Endothelial cell of umbilical vein (primary cell): ENCODE measurements around the gene ARID1B. TPM values are rescaled to one million over a fixed set of nuclear protein-coding genes. Genes with fewer than 3 reads are reported as not detected.

ENCODE experiments used
- BruUV-seq: library from RNA; stranded (reverse); fragments of 400-500 nt; replicated peaks from 2 replicates; lab custom pipeline; 2021; lab: Mats Ljungman, UMichigan
- CTCF ChIA-PET: fragments of 300-600, 350-600 bp; sonication (Branson Sonifier 250); formaldehyde crosslinking; loops from one replicate; lab custom pipeline; 2021; ENCODE audit warnings: antibody characterized with exemption, inconsistent platforms; lab: Charles Lee
- POLR2A ChIA-PET: fragments of 300-600, 350-600 bp; sonication (Branson Sonifier 250); formaldehyde crosslinking; loops from one replicate; lab custom pipeline; 2021; ENCODE audit warnings: antibody characterized with exemption, inconsistent platforms; lab: Charles Lee
- DNase-seq: peaks from one replicate; pipeline ENCODE4 v3.0.0-alpha.2; 2011; ENCODE audit warnings: low read depth, low spot score
- FAIRE-seq: peaks from 2 replicates; lab custom pipeline; 2011; peaks lifted over from hg19 to GRCh38; lab: Jason Lieb, UNC
- H2AFZ ChIP-seq: 2 replicates; pipeline ENCODE4 v1.6.0; 2012; ENCODE audit warnings: low read depth, low read length, control low read depth, inconsistent platforms
- H3K27ac ChIP-seq: 2 replicates; pipeline ENCODE4 v1.5.1; 2011; ENCODE audit warnings: low read depth, mild to moderate bottlenecking, control low read depth, low read length, moderate library complexity; ENCODE audit not compliant: insufficient read depth
- H3K27me3 ChIP-seq, 2 experiments: 2 replicates each; pipeline versions ENCODE4 v1.6.0 to v1.6.1; 2011; ENCODE audit warnings: low read length in 2 of 2, mixed read lengths in 1 of 2; ENCODE audit not compliant: control insufficient read depth in 2 of 2, insufficient read depth in 2 of 2
- H3K36me3 ChIP-seq, 2 experiments: 2 replicates in 1 of 2; 3 replicates in 1 of 2; pipeline ENCODE4 v1.5.1; 2011; ENCODE audit warnings: low read length in 2 of 2, mild to moderate bottlenecking in 1 of 2, moderate library complexity in 1 of 2; ENCODE audit not compliant: control insufficient read depth in 2 of 2, insufficient read depth in 2 of 2; ENCODE audit errors: extremely low read depth in 1 of 2
- H3K4me1 ChIP-seq: 3 replicates; pipeline ENCODE4 v1.5.1; 2011; ENCODE audit warnings: mild to moderate bottlenecking, low read length; ENCODE audit not compliant: control insufficient read depth, insufficient read depth; ENCODE audit errors: extremely low read depth
- H3K4me2 ChIP-seq: 2 replicates; pipeline ENCODE4 v1.6.1; 2011; ENCODE audit warnings: low read length, control low read depth, mixed read lengths; ENCODE audit not compliant: insufficient read depth
- H3K4me3 ChIP-seq, 3 experiments: fragments of 200-600 bp in 1 of 3; sonication (generic), shearing (Covaris generic) in 1 of 3; replicated peaks in 1 of 3; 2 replicates each; pipeline ENCODE4 v1.5.1; 2011 to 2016; ENCODE audit warnings: control low read depth in 3 of 3, low read length in 3 of 3, mild to moderate bottlenecking in 2 of 3, inconsistent platforms in 1 of 3, low read depth in 1 of 3, moderate library complexity in 1 of 3; ENCODE audit not compliant: insufficient read depth in 1 of 3
- H3K79me2 ChIP-seq: 2 replicates; pipeline ENCODE4 v1.6.0; 2012; ENCODE audit warnings: low read length, inconsistent platforms; ENCODE audit not compliant: control insufficient read depth, insufficient read depth
- H3K9ac ChIP-seq: replicated peaks from 2 replicates; pipeline ENCODE3; 2011; ENCODE audit warnings: low read length, control low read depth; ENCODE audit not compliant: insufficient read depth; ENCODE audit errors: extremely low read depth
- H3K9me1 ChIP-seq: replicated peaks from 3 replicates; pipeline ENCODE4 v1.6.0; 2011; ENCODE audit warnings: mild to moderate bottlenecking, low read length; ENCODE audit not compliant: control insufficient read depth, insufficient read depth; ENCODE audit errors: extremely low read depth
- H3K9me3 ChIP-seq: replicated peaks from 2 replicates; pipeline ENCODE4 v1.5.1; 2012; ENCODE audit warnings: low read length, inconsistent platforms; ENCODE audit not compliant: control insufficient read depth, insufficient read depth
- H4K20me1 ChIP-seq: replicated peaks from 2 replicates; pipeline ENCODE3; 2011; ENCODE audit warnings: mild to moderate bottlenecking, low read length; ENCODE audit not compliant: control insufficient read depth, insufficient read depth; ENCODE audit errors: extremely low read depth
- EZH2 ChIP-seq: IDR thresholded peaks from 2 replicates; pipeline ENCODE4 v1.6.1; 2012; ENCODE audit warnings: borderline replicate concordance, low read depth, mild to moderate bottlenecking, moderate library complexity, low read length, inconsistent platforms; ENCODE audit not compliant: severe bottlenecking
- FOS ChIP-seq: IDR thresholded peaks from 2 replicates; pipeline ENCODE4 v1.6.1; 2011; ENCODE audit warnings: mild to moderate bottlenecking, low read length, moderate library complexity, borderline replicate concordance; ENCODE audit not compliant: insufficient read depth
- GATA2 ChIP-seq: IDR thresholded peaks from 2 replicates; pipeline ENCODE4 v1.7.0; 2011; ENCODE audit warnings: low read depth, mild to moderate bottlenecking, moderate library complexity, mixed read lengths, low read length; ENCODE audit not compliant: insufficient read length, insufficient read depth
- JUN ChIP-seq: IDR thresholded peaks from 2 replicates; pipeline ENCODE4 v1.6.1; 2011; ENCODE audit warnings: borderline replicate concordance, low read depth; ENCODE audit not compliant: insufficient read length, insufficient read depth
- MYC ChIP-seq: IDR thresholded peaks from one replicate; pipeline ENCODE4 v1.6.1; 2011; ENCODE audit warnings: mild to moderate bottlenecking, low read depth, low read length
- POLR2A ChIP-seq: IDR thresholded peaks from 2 replicates; pipeline ENCODE4 v1.6.1; 2012; ENCODE audit warnings: low read depth, mild to moderate bottlenecking, control low read depth, low read length
- POLR2AphosphoS5 ChIP-seq: IDR thresholded peaks from 2 replicates; pipeline ENCODE4 v1.6.1; 2012; ENCODE audit warnings: low read depth, mild to moderate bottlenecking, control low read depth, low read length, moderate library complexity; ENCODE audit not compliant: insufficient read depth
- dilution Hi-C: fragments of 300-500 bp; cut with MboI; formaldehyde crosslinking; loops from one replicate; pipeline ENCODE4 v1.15.0; 2019; ENCODE audit warnings: low sequenced_read_pairs; ENCODE audit not compliant: extremely low pct_ligation_motif_present
- intact Hi-C: fragments of 100-400 bp; cut with micrococcal nuclease; formaldehyde crosslinking; loops from one replicate; pipeline ENCODE4 v1.10.0; 2022
- polyA plus RNA-seq, 4 experiments: library from polyadenylated mRNA; depleted of rRNA in 3 of 4; stranded (reverse) in 3 of 4; unstranded in 1 of 4; fragments of >200 nt; gene quantifications; 2 replicates each; pipeline versions ENCODE4 v1.2.1 to v1.2.3, GENCODE V29; 2011 to 2012; ENCODE audit warnings: missing spikeins in 1 of 4
- total RNA-seq: library from RNA; stranded (reverse); gene quantifications from 2 replicates; pipeline ENCODE4 v1.2.3, GENCODE V29; 2021
- TF ChIP-seq, protein P1 (sequence below), 2 donors: IDR thresholded peaks; 1 replicate in 1 of 2; 2 replicates in 1 of 2; pipeline ENCODE4 v1.5.1; 2011; ENCODE audit warnings: low read length in 2 of 2, mild to moderate bottlenecking in 2 of 2, moderate library complexity in 2 of 2, control low read depth in 1 of 2, inconsistent platforms in 1 of 2, low read depth in 1 of 2; ENCODE audit not compliant: insufficient read depth in 1 of 2; ENCODE audit errors: extremely low read depth in 1 of 2
- TF ChIP-seq, protein P2 (sequence below): IDR thresholded peaks from 2 replicates; pipeline ENCODE4 v1.6.1; 2011; ENCODE audit not compliant: insufficient read depth, insufficient read length

Gene ARID1B
- total and polyA plus RNA-seq, 2 donors (not counting 3 experiments of a cell fraction or from before 2014, with no cell fraction given): 21.8 to 89.5 TPM

DNA sequence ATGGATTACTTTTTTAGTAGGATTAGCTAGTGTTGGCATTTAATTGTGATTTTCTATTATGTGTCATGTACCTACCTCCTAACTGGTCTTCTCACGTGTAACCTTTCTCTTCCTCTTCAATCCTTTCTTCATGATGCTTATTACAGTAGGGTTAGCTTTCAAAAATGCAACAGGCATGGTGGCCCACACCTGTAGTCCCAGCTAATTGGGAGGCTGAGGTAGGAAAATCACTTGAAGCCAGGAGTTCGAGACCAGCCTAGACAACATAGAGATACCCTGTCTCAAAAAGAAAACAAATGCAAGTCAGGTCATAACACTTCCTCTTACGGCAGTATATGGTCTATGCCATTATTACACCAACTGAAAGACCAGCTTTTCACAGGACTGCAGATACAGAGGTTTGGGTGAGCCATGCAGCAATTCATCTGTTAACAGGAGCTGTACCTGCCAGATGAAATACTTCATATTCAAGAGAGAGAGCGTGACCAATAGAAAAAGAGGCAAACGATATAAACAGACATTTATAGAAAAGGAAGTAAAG, 351.1 kb downstream of the ARID1B start:
- dilution Hi-C loops (no loop called here), intact Hi-C loops (no loop called here)
- Histone ChIP-seq H3K4me2 (no peak overlapping the region), H3K9me3 (no peaks in the 10 kb centered on the region), H2AFZ (no peak overlapping the region), H3K79me2 (no peaks in the 10 kb centered on the region), H3K4me1 (peaks cover 17% of the 10 kb centered on the region), H3K36me3 (peaks cover 0 to 3% of the 10 kb centered on the region in 2 experiments), H3K27me3 (no peaks in the 10 kb centered on the region), H3K27ac (peak overlapping the region; percentile 80), H3K9ac (no peak overlapping the region), H4K20me1 (no peaks in the 10 kb centered on the region), H3K4me3 (no peak overlapping the region), H3K9me1 (no peaks in the 10 kb centered on the region)
- peak; percentile 74 for FAIRE-seq
- TF ChIP-seq FOS: no peak
- no peak for TF ChIP-seq EZH2
- TF ChIP-seq, protein P1, sequence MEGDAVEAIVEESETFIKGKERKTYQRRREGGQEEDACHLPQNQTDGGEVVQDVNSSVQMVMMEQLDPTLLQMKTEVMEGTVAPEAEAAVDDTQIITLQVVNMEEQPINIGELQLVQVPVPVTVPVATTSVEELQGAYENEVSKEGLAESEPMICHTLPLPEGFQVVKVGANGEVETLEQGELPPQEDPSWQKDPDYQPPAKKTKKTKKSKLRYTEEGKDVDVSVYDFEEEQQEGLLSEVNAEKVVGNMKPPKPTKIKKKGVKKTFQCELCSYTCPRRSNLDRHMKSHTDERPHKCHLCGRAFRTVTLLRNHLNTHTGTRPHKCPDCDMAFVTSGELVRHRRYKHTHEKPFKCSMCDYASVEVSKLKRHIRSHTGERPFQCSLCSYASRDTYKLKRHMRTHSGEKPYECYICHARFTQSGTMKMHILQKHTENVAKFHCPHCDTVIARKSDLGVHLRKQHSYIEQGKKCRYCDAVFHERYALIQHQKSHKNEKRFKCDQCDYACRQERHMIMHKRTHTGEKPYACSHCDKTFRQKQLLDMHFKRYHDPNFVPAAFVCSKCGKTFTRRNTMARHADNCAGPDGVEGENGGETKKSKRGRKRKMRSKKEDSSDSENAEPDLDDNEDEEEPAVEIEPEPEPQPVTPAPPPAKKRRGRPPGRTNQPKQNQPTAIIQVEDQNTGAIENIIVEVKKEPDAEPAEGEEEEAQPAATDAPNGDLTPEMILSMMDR (IDR thresholded peaks at IDR 0.05; ENCODE audit: extremely low read depth in 1 of 2, insufficient read depth in 1 of 2, low read depth in 1 of 2, low read length in 2 of 2): no peak
- POLR2A ChIA-PET: interaction anchor here (0.7 to 0.9 kb wide), 2 partner anchors 16 to 74 kb away, joined by 3 read pairs; no protein-coding TSS in a partner anchor
- no TSS peak for BruUV-seq
- CTCF ChIA-PET: interaction anchor here (0.8 to 3.6 kb wide), 8 partner anchors 11 to 94 kb away, joined by 3 to 14 read pairs (median 5); no protein-coding TSS in a partner anchor
- DNase-seq: peak; percentile 17

DNA sequence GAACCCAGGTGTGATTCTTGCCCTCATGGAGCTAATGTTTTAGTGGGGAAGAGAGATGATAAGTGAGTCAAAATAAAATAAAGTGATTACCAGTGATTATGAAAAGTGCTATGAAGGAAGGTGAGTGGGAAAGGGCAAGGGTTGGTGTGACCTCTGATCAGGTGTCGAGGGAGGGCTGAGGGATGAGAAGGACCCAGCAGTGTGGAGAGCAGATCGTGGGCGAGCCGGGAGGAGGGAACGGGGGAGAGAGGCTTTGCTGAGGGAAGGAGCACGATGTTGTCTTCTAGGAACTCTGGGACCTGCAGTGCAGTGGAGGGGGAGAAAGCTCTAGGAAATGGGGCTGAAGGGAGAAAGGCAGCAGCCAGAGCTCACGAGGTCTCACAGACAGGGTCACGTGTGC, 354.1 kb downstream of the ARID1B start:
- no peak for TF ChIP-seq FOS
- TF ChIP-seq GATA2: no peak
- TF ChIP-seq MYC: no peak
- TF ChIP-seq EZH2: no peak
- TF ChIP-seq, protein P1 (IDR thresholded peaks at IDR 0.05; ENCODE audit: extremely low read depth in 1 of 2, insufficient read depth in 1 of 2, low read depth in 1 of 2, low read length in 2 of 2): no peak
- TF ChIP-seq, protein P2, sequence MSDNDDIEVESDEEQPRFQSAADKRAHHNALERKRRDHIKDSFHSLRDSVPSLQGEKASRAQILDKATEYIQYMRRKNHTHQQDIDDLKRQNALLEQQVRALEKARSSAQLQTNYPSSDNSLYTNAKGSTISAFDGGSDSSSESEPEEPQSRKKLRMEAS: no peak
- TF ChIP-seq POLR2AphosphoS5: no peak
- TF ChIP-seq JUN: no peak
- TF ChIP-seq POLR2A: no peak
- H3K27me3 ChIP-seq: no peaks in the 10 kb centered on the region
- no peak overlapping the region for H3K4me2 ChIP-seq
- no peak overlapping the region for H3K4me3 ChIP-seq
- H2AFZ ChIP-seq: no peak overlapping the region
- H3K36me3 ChIP-seq: peaks cover 2 to 4% of the 10 kb centered on the region in 2 experiments
- dilution Hi-C loops (no loop called here), intact Hi-C loops (no loop called here)
- no peaks in the 10 kb centered on the region for H3K9me3 ChIP-seq
- BruUV-seq: no TSS peak
- H3K27ac ChIP-seq: no peak overlapping the region
- H3K79me2 ChIP-seq: no peaks in the 10 kb centered on the region
- H3K9me1 ChIP-seq: no peaks in the 10 kb centered on the region
- CTCF ChIA-PET: no interaction called here
- peaks cover 20% of the 10 kb centered on the region for H3K4me1 ChIP-seq
- POLR2A ChIA-PET: no interaction called here
- DNase-seq (no peak), FAIRE-seq (no peak)
- H4K20me1 ChIP-seq: no peaks in the 10 kb centered on the region
- H3K9ac ChIP-seq: no peak overlapping the region
